Measurements from ENCODE around the gene PAX7.
"Not testable (repeated sequence)": the region's sequence is repeated elsewhere in the genome, so short reads cannot be mapped to it uniquely, and the experiment has no call there.

Gene PAX7

DNA sequence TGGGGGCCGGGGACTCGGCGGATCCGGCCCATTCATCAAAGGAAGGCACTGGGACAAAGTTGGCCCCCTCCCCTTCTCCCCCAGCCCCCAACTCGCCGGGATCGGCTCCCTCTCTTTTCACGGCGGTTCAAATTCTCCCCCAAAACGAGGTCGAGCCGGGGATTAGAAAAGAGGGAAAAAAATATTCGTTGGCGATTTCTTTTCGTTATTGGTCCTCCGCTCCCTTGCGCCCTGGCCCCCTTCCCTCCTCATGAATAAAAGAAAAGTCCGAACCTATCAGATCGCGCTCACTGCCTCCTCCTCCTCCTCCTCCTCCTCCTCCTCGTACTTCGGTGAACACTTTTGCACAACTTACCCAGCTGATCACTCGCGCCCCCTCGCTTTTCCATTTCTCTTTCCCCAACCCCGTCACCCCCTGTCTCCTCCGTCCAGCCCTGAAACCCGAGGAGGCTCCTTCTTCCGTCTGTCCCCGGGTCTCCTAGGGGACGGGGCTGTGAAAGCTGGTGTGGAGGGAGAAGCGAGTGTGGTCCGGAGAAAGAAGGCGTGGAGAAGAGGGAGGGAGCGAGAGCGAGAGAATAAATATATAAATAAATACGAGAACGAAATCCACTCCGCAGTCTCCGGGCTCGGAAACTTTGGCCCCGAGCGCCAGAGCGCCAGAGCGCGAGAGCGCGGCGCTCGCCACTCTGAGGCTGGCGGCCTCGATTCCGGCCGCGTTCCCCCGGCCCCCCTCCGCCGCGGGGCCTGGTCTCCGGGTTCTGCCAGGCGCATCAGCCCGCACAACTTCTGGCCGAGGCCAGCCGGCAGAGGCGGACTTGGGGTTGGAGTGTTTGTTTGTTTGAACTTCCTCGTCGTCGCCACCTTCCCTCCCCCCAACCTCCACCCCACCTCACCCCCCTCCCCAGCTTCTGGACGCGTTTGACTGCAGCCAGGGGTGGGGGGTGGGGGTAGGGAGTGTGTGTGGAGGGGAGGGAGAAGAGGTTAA lies at the start of gene PAX7:
Gene PAX7 (plus strand): TSS at position 336 of the 985 bp plus-strand sequence. CDS start 758 bp downstream, outside the sequence.
- no peak for DNase-seq

DNA sequence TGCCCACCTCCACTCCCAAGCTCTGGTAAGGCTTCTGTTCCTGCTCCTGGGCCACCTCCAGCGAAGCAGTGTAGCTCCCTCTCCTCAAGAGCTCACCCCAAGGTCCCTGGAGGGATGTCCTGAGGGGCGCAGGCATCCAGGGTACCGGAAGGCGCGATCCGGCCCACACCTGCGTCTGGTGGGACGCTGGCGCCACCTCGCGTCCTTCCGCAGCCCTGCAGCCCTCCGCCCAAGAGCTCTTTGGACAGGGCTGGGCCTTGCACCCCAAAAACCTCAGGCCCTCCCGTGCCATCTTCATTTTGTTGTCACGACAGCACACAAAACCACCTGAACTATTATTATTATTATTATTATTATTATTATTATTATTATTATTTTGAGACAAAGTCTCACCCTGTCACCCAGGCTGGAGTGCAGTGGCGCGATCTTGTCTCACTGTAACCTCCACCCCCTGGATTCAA lies 49.2 kb upstream of the PAX7 start:
- peak; percentile 81 for DNase-seq

GRCh38 chr1:18582890-18583289 lies 47.8 kb upstream of the PAX7 start:
- no peak for DNase-seq

GRCh38 chr1:18583326-18583941 lies 47.2 kb upstream of the PAX7 start:
- DNase-seq = no peak

DNA sequence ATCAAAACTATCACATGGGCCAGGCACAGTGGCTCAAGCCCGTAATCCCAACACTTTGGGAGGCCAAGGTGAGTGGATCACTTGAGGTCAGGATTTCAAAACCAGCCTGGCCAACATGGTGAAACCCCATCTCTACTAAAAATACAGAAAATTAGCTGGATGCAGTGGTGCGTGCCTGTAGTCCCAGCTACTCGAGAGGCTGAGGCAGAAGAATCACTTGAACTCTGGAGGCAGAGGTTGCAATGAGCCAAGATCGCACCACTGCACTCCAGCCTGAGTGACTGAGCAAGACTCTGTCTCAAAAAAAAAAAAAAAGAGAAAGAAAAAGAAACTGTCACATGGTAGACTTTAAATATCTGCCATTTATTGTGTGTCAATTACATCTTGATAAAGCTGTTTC lies 44.6 kb upstream of the PAX7 start:
- DNase-seq = not testable (repeated sequence)

DNA sequence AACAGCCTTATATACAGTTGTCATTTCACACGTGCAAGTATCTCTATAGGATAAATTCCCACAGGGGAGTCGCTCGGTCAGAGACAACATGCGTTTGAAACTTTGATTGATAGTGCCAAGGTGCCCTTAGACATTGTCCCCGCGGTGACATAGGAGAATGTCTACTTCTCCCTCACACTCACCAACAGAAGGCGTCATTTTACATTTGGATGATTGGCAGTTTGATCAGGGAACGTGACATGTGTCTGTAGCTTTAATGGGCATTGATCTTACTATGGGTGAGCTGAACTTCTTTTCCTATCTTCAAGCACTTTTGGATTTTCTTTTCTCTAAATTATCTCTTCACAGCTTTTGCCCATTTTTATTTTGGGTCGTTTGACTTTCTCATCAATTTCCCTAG lies 42.6 kb upstream of the PAX7 start:
- DNase-seq = no peak

DNA sequence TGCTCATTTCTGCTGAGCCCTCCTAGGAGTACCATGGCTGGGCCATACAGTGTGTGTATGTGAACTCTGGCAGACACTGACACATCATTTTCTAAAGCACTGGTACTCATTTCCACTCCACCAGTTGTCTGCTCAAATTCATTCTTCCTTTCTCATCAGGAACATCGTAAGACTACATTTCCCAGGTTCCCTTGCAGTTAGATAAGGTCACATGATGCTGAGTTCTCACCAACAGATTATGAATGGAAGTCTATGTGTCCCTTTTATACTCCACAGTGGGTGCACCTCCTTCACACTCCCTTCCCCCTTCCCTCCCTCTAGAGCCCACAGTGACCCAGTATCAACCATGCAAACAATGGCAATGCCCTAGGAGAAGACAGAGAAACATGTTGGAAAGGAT lies 38.3 kb upstream of the PAX7 start:
- DNase-seq = no peak

GRCh38 chr1:18597160-18598042 lies 33.2 kb upstream of the PAX7 start:
- peak; percentile 48 for DNase-seq

- no peak for DNase-seq
These were observed 31.6 kb upstream of the PAX7 start for GRCh38 chr1:18599086-18599485.

- DNase-seq = no peak
These were observed 30.9 kb upstream of the PAX7 start for GRCh38 chr1:18599704-18600103.

GRCh38 chr1:18602533-18603211 lies 28.0 kb upstream of the PAX7 start:
- DNase-seq = no peak

DNA sequence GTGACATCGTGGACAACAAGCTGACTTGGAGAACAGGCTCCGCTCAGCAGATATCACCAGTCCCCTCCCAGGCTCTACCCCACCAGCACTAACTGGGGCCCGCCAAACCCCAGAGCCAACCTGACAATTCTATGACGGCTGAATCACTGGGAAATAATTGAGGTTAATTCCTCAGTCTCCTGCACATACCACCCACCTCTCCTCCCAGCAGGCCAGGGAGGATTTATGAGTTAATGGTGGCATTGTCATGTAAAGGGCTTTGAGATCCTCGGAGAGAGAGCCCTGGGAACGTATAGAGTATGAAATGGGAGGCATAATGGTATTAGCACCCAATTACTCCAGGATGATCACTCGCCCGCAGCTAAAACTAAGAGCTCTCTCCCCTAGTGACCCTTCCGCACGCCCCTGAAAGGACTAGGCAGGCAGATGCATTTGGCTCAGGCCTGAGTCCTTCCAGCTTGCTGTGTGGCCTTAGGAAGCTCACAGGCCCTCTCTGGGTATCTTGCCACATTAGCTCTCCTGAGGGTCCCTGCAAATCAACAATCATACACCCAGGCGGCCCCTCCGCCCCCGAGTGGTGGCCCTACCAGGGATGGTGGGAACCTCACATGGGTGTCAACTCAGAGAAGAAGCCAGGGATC lies 27.3 kb upstream of the PAX7 start:
- DNase-seq = no peak

DNA sequence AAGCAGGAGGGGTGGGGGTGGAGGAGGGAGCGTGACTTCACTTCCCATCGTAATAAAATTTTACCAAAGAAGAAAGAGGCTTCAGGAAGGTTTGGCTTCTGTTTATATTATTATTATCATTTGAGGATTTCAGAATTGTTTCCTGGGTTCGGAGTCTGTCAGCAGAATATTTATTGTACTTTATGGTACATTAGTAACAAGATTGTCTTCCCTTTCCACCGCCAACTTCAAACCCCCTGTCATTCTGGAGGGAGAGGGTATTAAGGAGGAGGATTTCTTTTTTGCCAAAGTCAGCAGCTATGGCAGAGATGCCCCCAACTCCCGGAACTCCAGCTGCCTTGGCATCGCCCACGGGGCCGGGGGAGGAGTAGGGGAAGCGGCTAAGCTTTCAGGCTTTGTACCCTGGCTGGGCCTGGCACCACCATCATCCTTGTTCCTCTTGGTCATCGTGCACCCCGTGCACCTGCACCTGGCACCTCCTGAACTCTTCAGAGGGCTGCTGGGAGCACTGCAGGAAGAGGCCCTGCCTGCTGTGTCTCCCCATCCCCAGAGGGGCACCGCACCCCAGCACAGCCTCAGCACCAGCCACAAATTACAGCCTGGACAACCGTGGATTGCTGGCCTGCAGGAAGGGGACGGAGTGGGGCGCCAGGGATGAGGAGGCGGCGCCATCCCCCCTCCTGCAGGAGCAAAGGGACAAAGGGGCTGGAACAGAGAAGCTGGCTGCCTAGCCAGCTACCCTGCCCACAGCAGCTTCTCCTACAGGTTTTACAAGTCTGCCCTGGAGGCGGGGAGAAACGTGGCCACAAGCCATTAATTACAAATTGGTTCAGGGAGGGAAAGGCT lies 24.0 kb upstream of the PAX7 start:
- DNase-seq = no peak

- no peak for DNase-seq
These were observed 23.3 kb upstream of the PAX7 start for GRCh38 chr1:18607289-18607760.

DNA sequence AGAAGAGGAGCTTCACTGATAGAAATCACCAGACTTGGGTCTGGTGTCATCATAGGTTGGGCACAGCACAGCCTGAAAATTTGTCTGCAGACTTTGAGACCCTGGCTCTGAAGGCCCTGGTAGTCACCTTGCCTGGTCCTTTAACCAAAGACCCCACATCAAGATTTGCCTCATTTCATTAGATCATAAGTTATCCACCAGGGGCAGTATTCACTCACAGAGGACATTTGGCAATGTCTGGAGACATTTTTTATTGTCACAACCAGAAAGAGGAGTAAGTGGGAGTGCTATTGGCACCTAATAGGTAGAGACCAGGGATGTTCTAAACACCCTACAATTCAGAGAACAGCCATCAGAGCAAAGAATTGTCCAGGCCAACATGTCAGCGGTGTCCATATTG lies 22.1 kb upstream of the PAX7 start:
- DNase-seq = no peak

DNA sequence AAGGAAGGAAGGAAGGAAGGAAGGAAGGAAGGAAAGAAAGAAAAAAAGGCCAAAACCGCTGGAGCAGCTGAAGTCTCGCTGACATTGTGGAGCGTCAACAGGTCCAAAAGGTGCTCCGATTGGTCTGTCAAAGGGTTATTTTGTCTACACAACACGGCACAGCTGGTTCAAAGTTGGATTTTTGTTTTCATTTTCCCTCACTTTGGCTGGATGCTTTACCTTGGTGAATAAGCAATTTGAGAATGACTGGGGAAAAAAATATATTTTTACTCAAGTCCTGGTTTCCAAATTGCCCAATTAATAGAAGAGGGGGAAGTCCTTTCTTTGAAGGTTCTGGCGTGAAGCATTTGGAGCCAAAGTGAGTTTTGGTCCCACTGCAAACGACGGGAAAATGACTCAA lies 19.3 kb upstream of the PAX7 start:
- DNase-seq = no peak

DNA sequence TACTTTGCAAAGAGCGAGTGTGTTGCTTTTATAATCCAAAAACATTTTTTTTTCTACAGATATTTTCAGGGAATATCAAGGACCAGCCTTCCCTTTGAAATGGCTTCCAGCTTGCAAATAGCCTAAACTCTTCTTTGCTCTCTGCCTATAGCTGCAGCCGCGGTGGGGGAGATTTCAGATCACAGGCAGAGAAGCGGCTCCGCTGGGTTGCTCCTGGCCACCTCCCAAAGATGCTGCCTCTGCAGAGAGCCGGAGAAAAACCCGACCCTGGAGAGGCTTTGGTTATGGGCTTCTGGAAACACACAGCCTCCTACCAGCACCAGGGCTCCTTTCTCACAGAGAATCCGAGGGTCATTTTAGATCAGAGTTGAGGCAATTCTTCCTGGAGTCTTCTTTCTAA lies 18.6 kb upstream of the PAX7 start:
- no peak for DNase-seq

DNA sequence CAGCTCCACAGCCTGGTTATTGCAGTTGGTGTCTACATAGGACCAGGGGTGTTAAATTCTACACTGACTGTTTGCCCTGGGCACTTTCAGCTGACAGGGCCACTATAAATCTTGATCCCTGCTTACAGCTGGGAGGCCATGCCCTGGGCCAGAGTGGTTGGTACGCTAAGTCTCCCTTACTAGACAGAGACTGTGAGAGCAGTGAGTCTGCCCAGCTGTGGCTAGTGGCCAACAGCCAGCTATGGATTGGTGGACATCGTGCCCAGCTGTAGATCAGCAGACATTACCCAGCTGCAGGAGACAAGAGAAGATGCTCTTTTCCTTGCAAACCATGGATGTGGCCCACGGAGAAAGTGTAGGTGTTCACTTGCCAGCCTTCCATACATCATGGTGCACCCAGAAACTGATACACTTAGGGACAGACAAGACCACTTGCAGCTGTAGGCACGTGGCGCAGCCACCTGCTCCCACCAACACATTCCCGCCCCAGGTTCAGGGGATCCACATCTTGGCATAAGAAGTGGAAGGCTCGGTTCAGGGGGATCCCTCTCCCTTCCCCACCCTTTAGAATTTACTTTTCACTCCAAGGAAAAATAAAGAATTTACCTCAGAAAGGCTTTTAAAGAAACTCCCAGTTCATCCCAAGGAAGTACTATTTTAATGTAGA lies 16.4 kb upstream of the PAX7 start:
- no peak for DNase-seq

GRCh38 chr1:18618546-18619466 lies 11.8 kb upstream of the PAX7 start:
- no peak for DNase-seq

All from NCI-H2171 (cell line).